Neural progenitor cell (in vitro differentiated cells): ENCODE measurements around the gene HOXA13. TPM values are rescaled to one million over a fixed set of nuclear protein-coding genes. Genes with fewer than 3 reads are reported as not detected.

Experiments
- DNase-seq: peaks from one replicate; pipeline ENCODE4 v3.0.0-alpha.2; 2016; ENCODE audit warnings: low spot score
- H2AFZ ChIP-seq: fragments of 200-600 bp; sonication (generic); replicated peaks from 2 replicates; pipeline ENCODE4 v1.6.1; 2016; ENCODE audit warnings: antibody characterized with exemption
- H3F3A ChIP-seq: fragments of 200-600 bp; sonication (generic); 2 replicates; pipeline ENCODE4 v1.6.1; 2016; ENCODE audit warnings: antibody characterized with exemption, low read depth
- H3K27ac ChIP-seq: fragments of 200-600 bp; sonication (generic); 2 replicates; pipeline ENCODE4 v1.5.1; 2016; ENCODE audit warnings: mild to moderate bottlenecking
- H3K27me3 ChIP-seq: fragments of 200-600 bp; sonication (generic); 2 replicates; pipeline ENCODE4 v1.6.1; 2016; ENCODE audit warnings: mild to moderate bottlenecking, moderate library complexity
- H3K36me3 ChIP-seq: fragments of 200-600 bp; sonication (generic); 2 replicates; pipeline ENCODE4 v1.5.1; 2016
- H3K4me1 ChIP-seq: fragments of 200-600 bp; sonication (generic); 2 replicates; pipeline ENCODE4 v1.6.1; 2016; ENCODE audit warnings: mixed run types
- H3K4me2 ChIP-seq: fragments of 200-600 bp; sonication (generic); 2 replicates; pipeline ENCODE4 v1.6.1; 2016
- H3K4me3 ChIP-seq: fragments of 200-600 bp; sonication (generic); 2 replicates; pipeline ENCODE4 v1.5.1; 2016
- H3K79me2 ChIP-seq: fragments of 200-600 bp; sonication (generic); 2 replicates; pipeline ENCODE4 v1.6.1; 2016; ENCODE audit warnings: low read depth
- H3K9ac ChIP-seq: fragments of 200-600 bp; sonication (generic); 2 replicates; pipeline ENCODE4 v1.6.1; 2016
- H3K9me3 ChIP-seq: fragments of 200-600 bp; sonication (generic); 2 replicates; pipeline ENCODE4 v1.5.1; 2016; ENCODE audit warnings: low read depth
- H4K20me1 ChIP-seq: fragments of 200-600 bp; sonication (generic); 2 replicates; pipeline ENCODE4 v1.6.1; 2016; ENCODE audit warnings: low read depth
- H3K27ac Mint-ChIP-seq: 3 replicates; pipeline ENCODE4 v1.8.0; 2021; ENCODE audit warnings: mixed read lengths
- H3K27me3 Mint-ChIP-seq: 2 replicates; pipeline ENCODE4 v1.8.0; 2022; ENCODE audit warnings: low read depth, mild to moderate bottlenecking, inconsistent platforms, moderate library complexity, mixed read lengths; ENCODE audit not compliant: insufficient read depth
- H3K36me3 Mint-ChIP-seq: 3 replicates; pipeline ENCODE4 v1.8.0; 2021; ENCODE audit warnings: mixed read lengths
- H3K4me1 Mint-ChIP-seq: 3 replicates; pipeline ENCODE4 v1.8.0; 2021; ENCODE audit warnings: mixed read lengths
- H3K4me3 Mint-ChIP-seq: 3 replicates; pipeline ENCODE4 v1.8.0; 2021; ENCODE audit warnings: mild to moderate bottlenecking, moderate library complexity, mixed read lengths
- H3K9me3 Mint-ChIP-seq: 3 replicates; pipeline ENCODE4 v1.8.0; 2020; ENCODE audit warnings: mixed read lengths
- CTCF ChIP-seq: fragments of 200-600 bp; sonication (generic); IDR thresholded peaks from 2 replicates; pipeline ENCODE4 v1.5.1; 2017; ENCODE audit warnings: antibody characterized with exemption, mild to moderate bottlenecking
- EZH2 ChIP-seq: fragments of 200-600 bp; sonication (generic); IDR thresholded peaks from 2 replicates; pipeline ENCODE4 v1.6.1; 2017; ENCODE audit warnings: antibody characterized with exemption, mild to moderate bottlenecking, moderate library complexity
- EZH2phosphoT487 ChIP-seq: fragments of 200-600 bp; sonication (generic); IDR thresholded peaks from 2 replicates; pipeline ENCODE4 v1.6.1; 2017; ENCODE audit warnings: antibody characterized with exemption
- microRNA counts: library from miRNA; unstranded; fragments of <30 nt; microRNA quantifications from one replicate; lab custom pipeline; 2016
- microRNA-seq: library from miRNA; unstranded; fragments of <30 nt; microRNA quantifications from one replicate; pipeline ENCODE4, GENCODE V29; 2016
- small RNA-seq: library from RNA; depleted of rRNA; stranded (forward); fragments of <200 nt; gene quantifications from one replicate; pipeline ENCODE3, GENCODE V24; 2015
- total RNA-seq: library from RNA; depleted of rRNA; stranded (reverse); fragments of >200 nt; gene quantifications from 2 replicates; pipeline ENCODE4 v1.2.3, GENCODE V29; 2015; ENCODE audit warnings: low replicate concordance

The HOXA13 gene
- total RNA-seq, 1 donor from 2014 or later: not detected

GRCh38 chr7:27145914-27146412 lies 53.9 kb downstream of the HOXA13 start:
- H3K4me3 Mint-ChIP-seq: no peak overlapping the region
- Histone ChIP-seq H4K20me1 (peaks cover 76% of the 10 kb centered on the region), H3K36me3 (no peaks in the 10 kb centered on the region), H3K4me2 (no peak overlapping the region), H3F3A (no peaks in the 10 kb centered on the region), H3K79me2 (no peaks in the 10 kb centered on the region), H3K4me3 (no peak overlapping the region), H3K9me3 (no peaks in the 10 kb centered on the region), H3K4me1 (peaks cover 7% of the 10 kb centered on the region), H3K9ac (no peak overlapping the region), H2AFZ (no peak overlapping the region), H3K27ac (no peak overlapping the region), H3K27me3 (peaks cover 100% of the 10 kb centered on the region)
- H3K36me3 Mint-ChIP-seq: no peaks in the 10 kb centered on the region
- H3K27ac Mint-ChIP-seq: no peak overlapping the region
- peaks cover 91% of the 10 kb centered on the region for H3K27me3 Mint-ChIP-seq
- peaks cover 8% of the 10 kb centered on the region for H3K4me1 Mint-ChIP-seq
- no peak for DNase-seq
- TF ChIP-seq EZH2phosphoT487 (no peak), EZH2 (no peak), CTCF (no peak)
- peaks cover 25% of the 10 kb centered on the region for H3K9me3 Mint-ChIP-seq

GRCh38 chr7:27145165-27145913 lies 54.6 kb downstream of the HOXA13 start:
- no peak for DNase-seq
- Histone ChIP-seq H3K9me3 (no peaks in the 10 kb centered on the region), H3K27ac (no peak overlapping the region), H3K27me3 (peaks cover 100% of the 10 kb centered on the region), H3K36me3 (no peaks in the 10 kb centered on the region), H2AFZ (no peak overlapping the region), H3K79me2 (no peaks in the 10 kb centered on the region), H3F3A (no peaks in the 10 kb centered on the region), H4K20me1 (peaks cover 80% of the 10 kb centered on the region), H3K4me2 (no peak overlapping the region), H3K4me1 (peaks cover 7% of the 10 kb centered on the region), H3K9ac (no peak overlapping the region), H3K4me3 (no peak overlapping the region)
- Mint-ChIP-seq H3K27me3 (peaks cover 91% of the 10 kb centered on the region), H3K27ac (no peak overlapping the region), H3K36me3 (no peaks in the 10 kb centered on the region), H3K4me3 (no peak overlapping the region), H3K4me1 (peaks cover 8% of the 10 kb centered on the region), H3K9me3 (peaks cover 25% of the 10 kb centered on the region)
- TF ChIP-seq EZH2 (peak; percentile 89), CTCF (no peak), EZH2phosphoT487 (peak; percentile 83)

GRCh38 chr7:27144781-27145164 lies 55.1 kb downstream of the HOXA13 start:
- Histone ChIP-seq H3K9ac (no peak overlapping the region), H3K27ac (no peak overlapping the region), H4K20me1 (peaks cover 85% of the 10 kb centered on the region), H3K36me3 (no peaks in the 10 kb centered on the region), H3K4me1 (peaks cover 7% of the 10 kb centered on the region), H3F3A (no peaks in the 10 kb centered on the region), H2AFZ (no peak overlapping the region), H3K27me3 (peaks cover 100% of the 10 kb centered on the region), H3K9me3 (no peaks in the 10 kb centered on the region), H3K79me2 (no peaks in the 10 kb centered on the region), H3K4me3 (no peak overlapping the region), H3K4me2 (no peak overlapping the region)
- Mint-ChIP-seq H3K9me3 (peaks cover 25% of the 10 kb centered on the region), H3K36me3 (no peaks in the 10 kb centered on the region), H3K27ac (no peak overlapping the region), H3K4me1 (peaks cover 8% of the 10 kb centered on the region), H3K4me3 (no peak overlapping the region), H3K27me3 (peaks cover 91% of the 10 kb centered on the region)
- TF ChIP-seq EZH2phosphoT487 (no peak), EZH2 (no peak), CTCF (no peak)
- DNase-seq: no peak

MicroRNA genes within 50 kb of the gene (microRNA counts, 767-probe panel; counts per million panel counts)
- microRNA hsa-miR-196b-5p (lab: Ali Mortazavi, UCI): 460 counts per million, percentile 90 among the panel's probes with 10 or more counts

Small RNA genes within 50 kb of the gene (microRNA-seq; reads per million reads assigned to microRNA genes)
- 5.3 reads per million, percentile 25 among the genes with 10 or more reads in this experiment for gene MIR196B

Small RNA genes within 50 kb of the gene (small RNA-seq; reads per million reads assigned to genes)
- gene AC004080.5: not detected
- gene RF02140: not detected
- gene RF02141: not detected

Other genes starting within 250 kb of the HOXA13 start
- not detected in 2 replicates for gene HOXA1, start 104.1 kb downstream of the HOXA13 start, total RNA-seq
- gene HOXA2, start 97.4 kb downstream of the HOXA13 start, total RNA-seq: not detected in 2 replicates
- gene HOXA4, start 69.3 kb downstream of the HOXA13 start, total RNA-seq: not detected in 2 replicates
- gene HOXA5, start 56.4 kb downstream of the HOXA13 start, total RNA-seq: not detected in 2 replicates
- gene HOXA6, start 52.3 kb downstream of the HOXA13 start, total RNA-seq: not detected in 2 replicates
- gene HOXA3, start 47.5 kb downstream of the HOXA13 start, total RNA-seq: not detected in 2 replicates
- not detected in 2 replicates for gene HOXA7, start 43.4 kb downstream of the HOXA13 start, total RNA-seq
- gene HOXA9, start 34.6 kb downstream of the HOXA13 start, total RNA-seq: not detected in 2 replicates
- gene HOXA10, start 25.8 kb downstream of the HOXA13 start, total RNA-seq: not detected in 2 replicates
- not detected in 2 replicates for gene HOXA11, start 14.9 kb downstream of the HOXA13 start, total RNA-seq
- not detected in 2 replicates for gene EVX1, start 42.7 kb upstream of the HOXA13 start, total RNA-seq